Measurements from ENCODE around the gene ENO2.

ENO2 gene

DNA sequence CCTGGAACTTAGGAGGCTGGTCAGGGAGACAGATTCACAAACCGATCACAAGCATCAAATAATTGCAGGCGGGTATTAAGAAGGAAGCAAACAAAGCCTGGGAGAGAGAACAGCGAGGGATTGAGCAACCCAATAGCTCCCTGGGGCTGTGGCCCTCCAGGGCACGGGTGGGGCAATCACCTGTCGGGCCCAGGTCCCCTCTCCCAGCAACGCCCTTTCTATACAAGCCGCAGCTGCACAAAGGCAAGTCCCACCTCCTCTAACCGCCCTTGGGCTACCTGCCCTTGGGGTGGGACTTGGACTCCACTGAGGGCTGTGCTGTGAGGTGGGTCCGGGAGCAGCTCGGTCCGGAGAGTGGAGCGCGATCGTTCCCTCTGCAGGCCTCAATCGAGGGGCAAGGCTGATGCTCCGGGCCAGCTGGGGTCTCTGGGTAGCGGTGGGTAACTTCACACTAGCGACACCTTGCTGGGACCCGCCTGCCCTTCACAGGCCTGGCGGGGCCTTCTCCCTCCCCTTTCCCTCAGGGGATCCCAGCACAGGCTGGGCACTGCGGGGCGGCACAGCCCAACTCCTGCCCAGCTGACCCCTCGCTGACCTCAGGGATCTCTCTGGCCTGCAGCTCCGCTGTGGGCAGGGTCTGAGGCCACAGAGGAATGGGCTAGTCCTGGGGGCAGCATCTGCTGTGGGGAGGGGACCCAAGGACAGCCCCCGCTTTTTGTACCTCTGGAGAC, 48.1 kb downstream of the ENO2 start:
- DNase-seq = peak; percentile 95

DNA sequence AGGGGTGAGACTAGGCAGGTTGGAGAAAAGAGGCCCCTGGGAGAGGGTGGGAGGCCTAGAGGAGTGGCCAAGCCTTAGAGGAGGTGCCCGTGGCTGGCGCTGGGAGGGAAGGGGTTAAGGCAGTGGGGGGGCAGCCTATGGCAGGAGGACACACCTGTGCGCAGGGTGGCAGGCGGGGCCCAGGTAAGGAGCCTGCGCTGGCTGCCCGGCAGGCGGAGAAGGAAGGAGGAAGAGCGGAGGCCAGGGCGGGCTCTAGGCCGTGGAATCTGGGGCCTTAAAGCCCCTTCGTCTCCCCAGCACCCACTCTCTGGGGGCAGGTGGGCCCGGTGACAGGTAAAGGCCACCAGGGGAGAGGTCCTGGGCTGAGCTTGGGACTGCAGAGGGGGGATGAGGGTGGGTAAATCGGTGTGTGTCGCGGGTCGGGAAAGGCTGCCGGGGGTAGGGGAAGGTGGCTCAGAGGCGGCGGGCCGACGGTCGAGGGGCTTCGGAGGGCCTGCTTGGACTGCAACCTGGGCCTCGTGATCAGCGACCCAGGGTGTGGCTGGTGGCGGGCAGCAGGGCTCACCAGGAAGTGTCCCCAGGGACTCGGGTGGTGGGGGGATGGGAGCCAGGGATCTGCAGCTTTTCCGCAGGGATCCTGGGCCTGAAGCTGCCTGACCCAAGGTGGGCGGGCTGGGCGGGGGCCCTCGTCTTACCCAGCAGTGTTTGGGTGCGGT, 48.8 kb downstream of the ENO2 start:
- peak; percentile 54 for DNase-seq

DNA sequence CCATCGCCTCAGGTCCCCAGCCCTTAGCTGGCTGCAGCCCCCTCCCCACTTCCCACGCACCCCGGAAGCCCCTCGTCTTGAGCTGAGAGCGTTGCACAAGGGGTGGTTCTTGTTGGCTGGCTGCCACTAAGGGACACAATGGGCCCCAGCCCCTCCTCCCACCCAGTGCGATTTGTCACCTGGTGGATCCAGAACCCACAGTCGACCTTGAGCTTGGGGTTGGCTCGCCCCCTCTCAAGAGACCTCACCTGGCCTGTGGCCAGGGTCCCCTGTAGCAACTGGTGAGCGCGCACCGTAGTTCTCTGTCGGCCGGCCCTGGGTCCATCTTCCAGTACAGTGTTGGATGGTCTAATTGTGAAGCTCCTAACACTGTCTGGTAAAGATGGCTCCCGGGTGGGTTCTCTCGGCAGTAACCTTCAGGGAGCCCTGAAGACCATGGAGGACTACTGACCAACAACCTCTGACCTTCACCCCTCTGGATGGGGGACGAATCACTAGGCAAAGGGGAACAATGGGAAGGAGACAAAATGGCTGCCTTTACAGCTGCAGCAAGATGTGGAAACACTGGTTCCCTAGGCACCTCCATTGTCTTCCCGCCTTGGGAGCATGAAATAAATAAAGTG, 49.5 kb downstream of the ENO2 start:
- no peak for DNase-seq

DNA sequence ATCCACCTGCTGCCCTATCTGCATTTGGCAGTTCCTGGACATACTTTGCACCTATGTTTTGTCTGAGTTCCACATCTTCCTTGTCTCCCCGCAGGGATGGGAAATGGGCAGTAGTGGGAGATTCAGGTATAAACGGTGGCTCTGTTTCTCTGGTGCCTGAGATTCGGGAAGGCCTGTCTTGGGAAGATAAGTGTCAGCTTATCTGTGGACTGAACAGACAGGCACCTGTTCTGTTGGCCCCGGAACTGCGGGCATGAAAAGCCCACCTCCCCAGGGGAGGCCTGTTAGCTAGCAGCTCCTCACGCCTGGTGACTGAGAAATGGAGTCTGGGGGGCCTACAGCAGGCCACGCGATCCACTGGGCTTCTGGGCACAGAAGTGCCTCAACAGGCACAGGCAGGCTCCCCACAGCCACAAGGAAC, 50.2 kb downstream of the ENO2 start:
- no peak for DNase-seq

DNA sequence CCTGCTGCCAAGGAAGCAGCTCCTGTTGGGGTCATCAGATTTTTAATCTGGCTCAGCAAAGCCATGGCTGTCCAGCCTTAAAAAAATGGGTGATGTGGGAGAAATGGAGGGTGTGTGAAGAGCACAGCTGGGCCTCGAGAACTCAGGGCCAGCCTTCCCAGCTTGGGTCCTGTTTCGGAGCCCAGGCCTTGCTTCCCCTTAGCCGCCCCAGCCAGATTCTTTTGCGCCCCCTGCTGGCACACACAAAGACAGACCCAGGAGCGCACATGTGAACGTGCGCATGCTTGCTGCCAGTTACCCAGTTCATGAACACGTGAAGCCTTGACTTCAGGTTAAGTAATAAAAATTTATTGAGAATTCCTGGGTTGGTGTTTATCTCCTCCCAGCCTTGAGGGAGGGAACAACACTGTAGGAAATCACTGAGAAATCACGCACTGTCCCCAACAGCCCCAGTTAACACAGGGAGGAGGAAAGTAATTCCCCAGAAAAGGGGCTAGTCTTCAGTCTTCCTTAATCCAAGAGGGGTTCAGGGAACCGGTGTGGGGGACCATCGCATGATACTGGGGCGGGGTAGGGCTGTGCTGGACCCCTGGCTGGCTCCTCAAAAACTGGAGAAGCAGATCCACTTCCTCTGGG, 50.8 kb downstream of the ENO2 start:
- DNase-seq = peak; percentile 76

DNA sequence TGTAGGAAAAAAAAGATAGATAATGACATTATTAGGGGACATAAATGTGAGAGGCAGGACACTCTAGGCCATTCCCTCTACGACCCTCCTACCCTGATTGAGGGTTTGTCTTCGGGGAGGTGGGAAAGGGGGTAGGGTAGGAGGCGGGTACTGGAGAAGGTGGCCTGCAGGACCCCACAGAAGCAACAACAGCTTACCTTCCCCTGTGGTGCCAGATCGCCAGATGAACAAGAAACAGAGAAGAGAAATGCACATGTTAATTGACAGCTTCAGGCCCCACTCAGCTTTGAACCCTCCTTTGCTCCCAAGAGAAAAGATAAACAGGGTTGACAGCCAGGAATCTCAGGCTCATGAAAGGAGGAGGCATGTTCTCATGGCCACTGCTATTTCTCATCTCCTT, 51.3 kb downstream of the ENO2 start:
- no peak for DNase-seq

DNA sequence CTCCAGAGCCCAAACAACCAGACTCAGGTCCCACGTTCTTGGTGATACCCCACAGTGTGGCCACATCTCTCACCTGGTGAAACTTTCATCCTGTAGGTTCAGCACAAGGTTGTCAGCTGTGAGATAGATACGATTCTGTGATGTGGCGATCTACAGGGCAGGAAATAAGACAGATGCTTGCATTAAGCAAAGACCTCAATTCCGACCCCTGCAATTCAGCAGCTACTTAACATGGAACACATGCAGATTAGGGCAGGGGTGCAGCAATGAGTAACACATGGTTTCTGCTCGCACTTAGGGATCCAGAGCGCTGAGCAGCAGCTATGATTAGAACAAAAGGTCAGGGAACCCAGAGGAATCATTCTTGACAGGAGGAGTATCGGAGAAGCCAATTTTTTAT, 52.0 kb downstream of the ENO2 start:
- no peak for DNase-seq

DNA sequence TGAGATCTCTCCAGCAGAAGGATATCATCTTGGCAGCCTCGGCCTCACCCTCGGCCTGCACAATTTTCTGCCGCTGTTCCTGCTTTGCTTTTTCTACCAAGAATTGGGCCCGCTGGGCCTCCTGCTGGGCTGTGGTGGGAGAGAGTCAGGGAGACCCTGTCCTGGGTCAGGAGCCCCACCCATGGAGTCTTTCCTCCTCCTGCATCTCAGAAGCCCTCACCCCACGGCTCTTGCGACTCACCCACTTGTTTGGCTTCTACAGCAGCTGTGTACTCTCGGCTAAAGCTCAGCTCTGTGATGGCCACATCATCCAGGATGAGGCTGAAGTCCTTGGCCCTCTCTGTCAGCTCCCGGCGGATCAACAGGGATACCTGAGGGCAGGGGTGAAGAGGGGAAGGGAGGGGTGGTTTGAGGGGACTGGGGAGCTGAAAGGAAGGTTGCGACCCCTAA, 53.3 kb downstream of the ENO2 start:
- DNase-seq = no peak

DNA sequence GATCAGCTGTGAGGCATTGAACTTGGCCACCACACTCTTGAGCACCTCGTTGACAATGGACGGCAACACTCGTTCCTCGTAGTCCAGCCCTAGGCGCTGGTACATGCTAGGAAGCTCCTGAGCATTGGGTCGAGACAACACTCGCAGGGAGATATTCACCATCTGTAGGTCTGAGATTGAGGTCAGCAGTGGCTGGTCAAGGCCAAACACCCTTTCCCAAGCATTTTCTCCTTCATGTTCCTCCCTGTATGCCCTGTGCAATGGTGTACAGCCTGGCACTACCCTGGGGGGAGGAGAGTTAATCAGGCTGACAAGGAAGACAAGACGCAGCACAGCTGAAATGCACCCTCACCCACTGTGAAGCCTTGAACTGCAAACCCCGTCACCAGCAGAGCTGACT, 54.0 kb downstream of the ENO2 start:
- no peak for DNase-seq

DNA sequence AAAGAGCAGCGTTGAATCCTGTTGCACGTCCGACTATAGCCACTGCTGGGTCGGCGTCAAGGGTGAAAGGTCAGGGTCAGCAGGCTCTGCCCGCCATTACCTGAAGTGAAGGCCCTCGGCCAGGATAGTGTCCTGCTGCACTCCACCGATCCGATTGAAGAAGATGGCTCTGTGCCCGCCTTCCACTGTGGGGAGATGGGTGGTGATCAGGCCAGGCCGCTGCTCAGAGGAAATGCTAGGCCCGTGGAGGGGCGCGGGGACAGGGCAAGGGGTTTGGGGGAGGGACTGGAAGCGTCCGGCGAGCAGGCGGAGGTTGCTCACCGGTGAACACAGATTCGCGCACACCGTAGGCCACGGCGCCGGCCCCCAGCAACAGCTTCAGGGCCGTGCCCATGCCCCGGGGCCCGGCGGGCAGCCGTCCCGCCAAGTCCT, 55.7 kb downstream of the ENO2 start:
- DNase-seq = no peak

All from NCI-H2081 treated with DMSO at 0.1 percent for 48 hours (cell line).